ENCODE results near the gene SLC15A4.

The SLC15A4 gene

DNA sequence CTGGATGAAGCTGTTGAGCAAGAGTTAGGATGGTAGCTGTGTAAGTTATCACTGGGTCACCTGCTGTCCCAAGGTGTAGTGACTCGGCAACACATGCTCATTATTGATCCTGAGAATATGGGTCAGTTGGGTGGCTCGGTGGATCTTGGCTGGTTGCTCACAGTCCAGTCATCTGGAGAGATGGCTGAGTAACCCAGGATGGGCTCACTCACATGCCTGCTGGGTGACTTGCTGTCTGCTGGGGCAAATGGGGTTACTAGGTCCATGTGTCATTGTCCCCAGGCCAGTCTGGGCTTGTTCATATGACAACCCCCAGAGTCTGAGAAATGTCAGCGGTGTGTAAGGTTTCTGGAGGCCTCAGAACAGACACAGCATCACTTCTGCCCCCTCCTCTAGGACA, 69.5 kb downstream of the SLC15A4 start:
- no peak for DNase-seq (ENCODE audit: low spot score)

- DNase-seq (ENCODE audit: low spot score), result no peak
Measured at GRCh38 chr12:128753438-128753837, 70.3 kb downstream of the SLC15A4 start.

- no peak for DNase-seq (ENCODE audit: low spot score)
Measured at GRCh38 chr12:128752386-128752785, 71.4 kb downstream of the SLC15A4 start.

GRCh38 chr12:128747441-128747840, 76.3 kb downstream of the SLC15A4 start:
- no peak for DNase-seq (ENCODE audit: low spot score)

- DNase-seq (ENCODE audit: low spot score), result no peak
Measured at GRCh38 chr12:128745772-128746689, 77.7 kb downstream of the SLC15A4 start.

GRCh38 chr12:128743916-128744315, 79.8 kb downstream of the SLC15A4 start:
- no peak for DNase-seq (ENCODE audit: low spot score)

All from CD4-positive, alpha-beta T cell treated with Interleukin-6 at 100 ng/mL for 8 hours (primary cell).